Neural cell (in vitro differentiated cells): ENCODE results near the gene USP4. TPM values are rescaled to one million over a fixed set of nuclear protein-coding genes. Genes with fewer than 3 reads are reported as not detected.

ENCODE experiments used
- H2AFZ ChIP-seq: fragments of 200-600, 300-800 bp; sonication (generic), shearing (Covaris generic); 2 replicates; pipeline ENCODE4 v1.6.0; 2014; ENCODE audit warnings: low read depth, mild to moderate bottlenecking, antibody characterized with exemption, low read length, moderate library complexity
- H3F3A ChIP-seq: fragments of 200-600 bp; shearing (Covaris generic); 2 replicates; pipeline ENCODE4 v1.6.1; 2016; ENCODE audit warnings: mild to moderate bottlenecking, moderate library complexity, mixed read lengths, antibody characterized with exemption, low read length; ENCODE audit not compliant: insufficient read depth, poor library complexity, severe bottlenecking
- H3K27ac ChIP-seq: fragments of 200-600, 300-800 bp; sonication (generic), shearing (Covaris generic); 2 replicates; pipeline ENCODE4 v1.5.1; 2014; ENCODE audit warnings: mild to moderate bottlenecking, low read length, moderate library complexity
- H3K27me3 ChIP-seq: fragments of 300-800, 200-600 bp; sonication (generic), shearing (Covaris generic); 2 replicates; pipeline ENCODE4 v1.6.0; 2014; ENCODE audit warnings: mild to moderate bottlenecking, low read depth, low read length, moderate library complexity; ENCODE audit not compliant: insufficient read depth
- H3K36me3 ChIP-seq: fragments of 300-800, 200-600 bp; sonication (generic), shearing (Covaris generic); 2 replicates; pipeline ENCODE4 v1.5.1; 2014; ENCODE audit warnings: mild to moderate bottlenecking, antibody characterized with exemption, low read length, moderate library complexity; ENCODE audit not compliant: insufficient read depth
- H3K4me2 ChIP-seq: fragments of 300-800, 200-600 bp; sonication (generic), shearing (Covaris generic); 2 replicates; pipeline ENCODE4 v1.6.0; 2014; ENCODE audit warnings: mild to moderate bottlenecking, low read length
- H3K4me3 ChIP-seq: fragments of 300-800, 200-600 bp; sonication (generic), shearing (Covaris generic); 2 replicates; pipeline ENCODE4 v1.5.1; 2014; ENCODE audit warnings: mild to moderate bottlenecking, low read length, moderate library complexity
- H3K79me2 ChIP-seq: fragments of 200-600 bp; shearing (Covaris generic); replicated peaks from 2 replicates; pipeline ENCODE4 v1.6.0; 2014; ENCODE audit warnings: mild to moderate bottlenecking, low read length, moderate library complexity; ENCODE audit not compliant: insufficient read depth
- H3K9ac ChIP-seq: fragments of 300-800, 200-600 bp; sonication (generic), shearing (Covaris generic); 2 replicates; pipeline ENCODE4 v1.6.1; 2016; ENCODE audit warnings: mild to moderate bottlenecking, low read length, mixed read lengths
- H3K9me2 ChIP-seq: fragments of 200-600 bp; shearing (Covaris generic); 2 replicates; pipeline ENCODE4 v1.6.1; 2016; ENCODE audit warnings: mild to moderate bottlenecking, low read length, mixed read lengths; ENCODE audit not compliant: insufficient read depth
- H3K9me3 ChIP-seq: fragments of 200-600, 300-800 bp; sonication (generic), shearing (Covaris generic); 2 replicates; pipeline ENCODE4 v1.6.1; 2016; ENCODE audit warnings: mild to moderate bottlenecking, mixed run types, low read length, moderate library complexity, mixed read lengths
- H4K20me1 ChIP-seq: fragments of 200-600 bp; shearing (Covaris generic); 2 replicates; pipeline ENCODE4 v1.6.1; 2016; ENCODE audit warnings: mild to moderate bottlenecking, mixed run types; ENCODE audit not compliant: insufficient read depth
- CTCF ChIP-seq: fragments of 450-650 bp; IDR thresholded peaks from 2 replicates; pipeline ENCODE4 v1.5.1; 2014; ENCODE audit warnings: antibody characterized with exemption, mild to moderate bottlenecking, moderate library complexity; ENCODE audit not compliant: poor library complexity, severe bottlenecking
- EP300 ChIP-seq: fragments of 450-650 bp; conservative IDR thresholded peaks from 2 replicates; pipeline ENCODE4 v1.6.1; 2014; ENCODE audit warnings: antibody characterized with exemption, mild to moderate bottlenecking, moderate library complexity; ENCODE audit not compliant: poor library complexity, severe bottlenecking
- EZH2 ChIP-seq: fragments of 200-600, 300-800 bp; shearing (Covaris generic), sonication (generic); IDR thresholded peaks from 2 replicates; pipeline ENCODE4 v1.6.1; 2014; ENCODE audit warnings: antibody characterized with exemption, low read length, borderline replicate concordance, mild to moderate bottlenecking; ENCODE audit not compliant: insufficient read depth, poor library complexity, severe bottlenecking
- MXI1 ChIP-seq: fragments of 450-650 bp; conservative IDR thresholded peaks from 2 replicates; pipeline ENCODE4 v1.6.1; 2014; ENCODE audit warnings: antibody characterized with exemption, mild to moderate bottlenecking; ENCODE audit not compliant: poor library complexity, severe bottlenecking
- POLR2AphosphoS5 ChIP-seq: IDR thresholded peaks from 2 replicates; pipeline ENCODE4 v1.6.1; 2012
- RAD21 ChIP-seq: fragments of 450-650 bp; conservative IDR thresholded peaks from 2 replicates; pipeline ENCODE4 v1.6.1; 2014; ENCODE audit warnings: antibody characterized with exemption, mild to moderate bottlenecking, moderate library complexity
- REST ChIP-seq: IDR thresholded peaks from 2 replicates; pipeline ENCODE4 v1.6.1; 2012; ENCODE audit warnings: borderline replicate concordance
- SMC3 ChIP-seq: fragments of 450-650 bp; conservative IDR thresholded peaks from 2 replicates; pipeline ENCODE4 v1.6.1; 2014; ENCODE audit warnings: antibody characterized with exemption, mild to moderate bottlenecking, moderate library complexity; ENCODE audit not compliant: poor library complexity
- TAF1 ChIP-seq: IDR thresholded peaks from 2 replicates; pipeline ENCODE4 v1.6.1; 2012; ENCODE audit warnings: low read depth
- polyA plus RNA-seq: library from polyadenylated mRNA; depleted of rRNA; stranded (reverse); fragments of >200 nt; gene quantifications from 2 replicates; pipeline ENCODE4 v1.2.3, GENCODE V29; 2014

USP4 gene
- polyA plus RNA-seq, 1 donor from 2014 or later, result 35.5 TPM

DNA sequence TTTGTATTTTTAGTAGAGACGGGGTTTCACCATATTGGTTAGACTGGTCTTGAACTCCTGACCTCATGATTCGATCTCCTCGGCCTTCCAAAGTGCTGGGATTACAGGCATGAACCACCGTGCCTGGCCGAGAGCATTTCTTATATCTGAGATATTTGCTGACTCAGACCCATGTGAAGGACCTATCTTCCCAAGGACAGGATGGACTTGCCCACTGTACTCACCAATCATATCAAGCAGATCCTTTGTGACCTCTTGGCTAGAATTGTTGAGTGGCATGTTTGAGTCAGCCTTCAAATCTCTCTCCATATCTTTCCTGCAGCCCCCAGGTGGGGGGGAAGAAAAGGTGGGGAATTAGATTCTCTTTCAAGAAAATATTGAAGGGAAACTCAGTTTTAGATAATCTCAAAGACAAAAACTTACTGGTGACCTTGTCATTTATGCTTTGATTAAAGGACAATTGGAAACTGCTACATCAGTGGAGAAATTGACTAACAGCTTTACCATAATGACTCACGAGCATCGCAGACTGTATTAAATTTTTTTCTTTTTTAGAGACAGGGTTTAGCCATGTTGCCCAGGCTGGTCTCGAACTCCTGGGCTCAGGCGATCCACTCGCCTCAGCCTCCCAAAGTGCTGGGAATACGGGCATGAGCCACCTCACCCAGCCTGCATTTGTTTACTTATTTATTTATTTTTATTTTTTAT, 65.9 kb downstream of the USP4 start:
- Histone ChIP-seq H3K4me3 (no peak overlapping the region), H3K9me3 (no peaks in the 10 kb centered on the region), H3K9ac (no peak overlapping the region), H3K4me2 (no peak overlapping the region), H3K27me3 (no peaks in the 10 kb centered on the region), H4K20me1 (no peaks in the 10 kb centered on the region), H3F3A (no peaks in the 10 kb centered on the region), H3K27ac (no peak overlapping the region), H3K9me2 (no peaks in the 10 kb centered on the region), H3K36me3 (no peaks in the 10 kb centered on the region), H3K79me2 (no peaks in the 10 kb centered on the region), H2AFZ (no peak overlapping the region)
- TF ChIP-seq TAF1 (no peak), CTCF (no peak), EP300 (no peak)

DNA sequence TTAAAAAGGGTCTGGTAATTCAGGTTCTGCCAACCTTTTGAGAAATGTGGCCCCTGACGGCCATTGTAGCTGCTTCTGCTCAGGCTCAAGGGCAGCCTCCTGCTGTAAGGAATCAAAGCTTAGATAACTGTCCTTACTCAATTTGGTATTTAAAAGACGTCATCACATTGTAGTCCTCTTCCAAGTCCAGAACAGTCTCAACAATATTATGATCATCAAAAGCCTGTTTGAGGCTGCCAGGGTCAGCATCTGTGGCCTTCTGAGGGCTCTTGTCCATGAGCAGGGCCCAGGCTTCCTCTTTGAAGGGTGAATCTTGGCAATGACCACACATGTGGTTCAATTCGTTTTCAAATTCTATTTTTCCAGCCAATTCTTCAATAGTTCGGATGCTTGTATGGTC, 68.8 kb downstream of the USP4 start:
- Histone ChIP-seq H3K36me3 (no peaks in the 10 kb centered on the region), H3K4me2 (no peak overlapping the region), H2AFZ (no peak overlapping the region), H3K27me3 (no peaks in the 10 kb centered on the region), H3K27ac (no peak overlapping the region), H3K9me3 (no peaks in the 10 kb centered on the region), H3K79me2 (no peaks in the 10 kb centered on the region), H3F3A (no peaks in the 10 kb centered on the region), H3K9ac (no peak overlapping the region), H4K20me1 (no peaks in the 10 kb centered on the region), H3K4me3 (no peak overlapping the region), H3K9me2 (no peaks in the 10 kb centered on the region)
- no peak for TF ChIP-seq EZH2
- no peak for TF ChIP-seq REST
- no peak for TF ChIP-seq SMC3

GRCh38 chr3:49270156-49270500, 69.7 kb downstream of the USP4 start:
- no peak overlapping the region for H3K4me2 ChIP-seq
- H3K27me3 ChIP-seq, result no peaks in the 10 kb centered on the region
- no peaks in the 10 kb centered on the region for H3K79me2 ChIP-seq
- TF ChIP-seq SMC3 (no peak), EP300 (no peak), RAD21 (no peak), EZH2 (no peak), POLR2AphosphoS5 (no peak), CTCF (no peak), REST (no peak), MXI1 (no peak), TAF1 (no peak)
- no peaks in the 10 kb centered on the region for H3K9me3 ChIP-seq
- H3F3A ChIP-seq, result no peaks in the 10 kb centered on the region
- H3K9ac ChIP-seq, result no peak overlapping the region
- H3K9me2 ChIP-seq, result no peaks in the 10 kb centered on the region
- no peaks in the 10 kb centered on the region for H3K36me3 ChIP-seq
- H2AFZ ChIP-seq, result no peak overlapping the region
- H4K20me1 ChIP-seq, result no peaks in the 10 kb centered on the region
- H3K27ac ChIP-seq, result no peak overlapping the region
- H3K4me3 ChIP-seq, result no peak overlapping the region
